ENCODE measurements around the gene MRPL49.

GRCh38 chr11:65083834-65084597 lies 38.1 kb upstream of the MRPL49 start, which contains the start of the genes CDCA5 and ZFPL1:
- TF ChIP-seq EZH2 (IDR thresholded peaks at IDR 0.05; ENCODE audit: borderline replicate concordance) = no peak
- no peak for TF ChIP-seq EZH2phosphoT487 (IDR thresholded peaks at IDR 0.05; ENCODE audit: low read depth, severe bottlenecking, unreplicated experiment)
- TF ChIP-seq, protein P1, sequence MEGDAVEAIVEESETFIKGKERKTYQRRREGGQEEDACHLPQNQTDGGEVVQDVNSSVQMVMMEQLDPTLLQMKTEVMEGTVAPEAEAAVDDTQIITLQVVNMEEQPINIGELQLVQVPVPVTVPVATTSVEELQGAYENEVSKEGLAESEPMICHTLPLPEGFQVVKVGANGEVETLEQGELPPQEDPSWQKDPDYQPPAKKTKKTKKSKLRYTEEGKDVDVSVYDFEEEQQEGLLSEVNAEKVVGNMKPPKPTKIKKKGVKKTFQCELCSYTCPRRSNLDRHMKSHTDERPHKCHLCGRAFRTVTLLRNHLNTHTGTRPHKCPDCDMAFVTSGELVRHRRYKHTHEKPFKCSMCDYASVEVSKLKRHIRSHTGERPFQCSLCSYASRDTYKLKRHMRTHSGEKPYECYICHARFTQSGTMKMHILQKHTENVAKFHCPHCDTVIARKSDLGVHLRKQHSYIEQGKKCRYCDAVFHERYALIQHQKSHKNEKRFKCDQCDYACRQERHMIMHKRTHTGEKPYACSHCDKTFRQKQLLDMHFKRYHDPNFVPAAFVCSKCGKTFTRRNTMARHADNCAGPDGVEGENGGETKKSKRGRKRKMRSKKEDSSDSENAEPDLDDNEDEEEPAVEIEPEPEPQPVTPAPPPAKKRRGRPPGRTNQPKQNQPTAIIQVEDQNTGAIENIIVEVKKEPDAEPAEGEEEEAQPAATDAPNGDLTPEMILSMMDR (IDR thresholded peaks at IDR 0.05; ENCODE audit: poor library complexity) = no peak
